Inferior parietal cortex (tissue), 1 donor: ENCODE data around the gene HTR3A.

Experiments used
- DNase-seq: peaks from one replicate; pipeline ENCODE4 v3.0.0-alpha.2; 2016; ENCODE audit errors: extremely low spot score

HTR3A gene

DNA sequence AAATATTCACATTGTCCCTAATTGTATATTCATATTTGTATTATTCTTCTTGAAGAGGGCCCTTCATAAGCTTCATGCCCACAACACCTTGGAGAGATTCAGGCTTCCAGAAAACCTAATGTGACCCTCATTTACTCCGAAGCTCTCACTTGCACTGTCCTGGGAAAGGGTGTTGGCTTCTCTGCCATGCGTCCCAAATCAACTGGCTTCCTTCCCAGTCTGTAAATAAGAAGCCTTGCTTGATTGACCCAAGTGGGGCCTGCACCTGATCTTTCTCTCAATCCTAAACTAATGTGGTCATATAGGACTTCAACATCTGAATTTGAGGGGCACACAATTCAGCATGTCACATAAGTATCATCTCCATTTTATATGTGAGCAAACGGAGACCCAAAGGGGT is 44.1 kb downstream of the HTR3A start:
- DNase-seq = no peak

DNA sequence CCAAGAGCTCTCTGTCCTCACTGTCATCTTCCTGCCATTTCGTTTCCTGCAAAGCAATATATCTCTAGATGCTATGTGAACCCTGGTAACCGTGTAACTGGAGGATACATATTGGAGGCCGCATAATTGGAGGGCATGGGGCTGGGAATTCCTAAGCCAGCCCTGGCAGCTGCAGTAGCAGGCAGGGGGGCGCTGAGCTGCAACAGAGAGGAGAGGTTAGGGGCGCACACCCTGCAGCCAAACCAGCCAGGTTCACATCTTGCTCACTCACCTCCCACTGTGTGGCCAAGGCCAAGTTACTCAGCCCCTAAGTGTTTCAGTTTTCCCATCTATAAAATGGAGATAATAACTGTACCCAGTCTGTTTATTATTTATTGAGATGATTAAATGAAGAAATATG is 44.7 kb downstream of the HTR3A start:
- no peak for DNase-seq

DNA sequence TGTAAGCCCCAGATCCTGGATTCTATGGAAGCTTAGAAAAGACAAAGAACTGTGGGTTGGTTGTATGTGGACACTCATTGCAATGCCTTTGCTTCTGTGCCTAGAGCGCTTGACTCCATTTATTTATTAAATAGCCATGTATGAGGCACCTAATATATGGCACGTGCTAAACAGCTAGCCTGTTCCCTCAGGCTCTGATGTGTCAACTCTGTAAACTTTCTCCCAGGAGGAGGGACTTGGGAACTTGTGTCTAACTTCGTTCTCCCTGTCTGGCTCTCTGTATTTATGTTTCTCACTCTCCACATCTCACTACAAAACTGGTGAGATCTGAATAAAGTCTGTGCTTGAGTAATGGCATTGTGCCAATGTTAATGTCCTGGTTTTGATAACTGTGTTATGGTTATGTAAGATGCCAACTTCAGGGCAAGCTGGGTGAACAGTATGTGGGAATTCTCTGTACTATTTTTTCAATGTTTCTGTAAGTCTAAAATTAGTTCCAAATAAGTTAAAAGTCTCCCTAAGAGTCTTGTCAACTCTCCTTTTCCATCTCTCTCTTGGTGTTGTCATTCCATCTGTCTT is 50.5 kb downstream of the HTR3A start:
- peak; percentile 36 for DNase-seq

DNA sequence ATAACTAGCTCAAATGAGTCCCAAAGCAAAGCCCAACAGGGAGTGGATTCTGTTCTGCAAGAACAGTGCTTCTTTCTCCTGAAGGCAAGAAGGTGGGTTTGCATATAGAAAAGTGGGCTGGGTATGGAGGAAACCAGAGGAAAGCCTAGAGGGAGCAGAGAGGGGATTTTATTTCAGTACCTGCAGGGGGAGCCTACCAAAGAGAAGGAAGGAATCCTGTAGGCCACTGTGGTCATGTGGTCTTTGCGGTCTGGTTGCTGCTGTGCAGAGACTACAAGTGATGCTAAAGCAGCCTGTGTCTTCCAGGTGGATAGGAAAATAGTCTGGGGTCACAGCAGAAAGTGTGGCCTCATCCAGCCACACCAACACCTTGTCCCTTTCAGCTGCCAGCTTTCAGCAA is 51.4 kb downstream of the HTR3A start:
- DNase-seq = no peak

DNA sequence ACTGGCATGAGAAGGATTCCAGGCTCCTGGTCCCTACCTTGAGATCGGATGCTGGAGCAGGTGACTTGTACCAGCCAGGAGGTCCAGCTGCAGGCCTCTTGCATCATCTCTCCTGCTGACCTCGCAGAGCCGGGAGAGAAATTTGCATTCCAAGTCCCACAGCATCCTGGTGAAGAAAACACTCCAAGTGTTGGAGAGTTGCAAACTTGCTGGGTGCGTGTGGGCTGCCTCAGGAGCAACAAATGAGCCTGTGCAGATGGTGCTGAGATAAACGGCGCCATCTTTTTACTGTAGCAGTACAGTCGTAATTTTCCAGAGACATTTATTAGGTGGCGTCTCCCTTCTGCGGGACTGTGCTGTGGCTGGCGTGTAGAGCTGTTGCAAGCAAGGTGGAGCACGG is 52.5 kb downstream of the HTR3A start:
- peak; percentile 34 for DNase-seq

DNA sequence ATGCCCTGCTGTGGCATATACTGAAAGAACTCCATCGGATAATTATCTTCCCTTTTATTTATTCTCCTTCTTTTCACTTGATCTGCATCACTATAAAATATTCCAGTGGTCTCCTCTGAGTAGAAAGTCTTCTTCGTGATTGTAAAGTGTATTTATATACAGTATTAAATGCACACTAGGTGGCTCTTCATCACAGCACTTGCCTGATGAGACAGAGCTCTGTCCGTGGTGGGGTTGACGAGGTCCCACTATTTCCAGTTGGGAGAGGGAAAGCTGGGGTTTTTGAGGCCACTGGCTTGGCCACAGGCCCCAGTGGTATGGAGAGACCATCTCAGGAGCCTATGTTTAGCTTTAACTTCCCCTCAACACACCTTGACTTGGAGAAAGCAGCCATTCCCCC is 53.0 kb downstream of the HTR3A start:
- no peak for DNase-seq

DNA sequence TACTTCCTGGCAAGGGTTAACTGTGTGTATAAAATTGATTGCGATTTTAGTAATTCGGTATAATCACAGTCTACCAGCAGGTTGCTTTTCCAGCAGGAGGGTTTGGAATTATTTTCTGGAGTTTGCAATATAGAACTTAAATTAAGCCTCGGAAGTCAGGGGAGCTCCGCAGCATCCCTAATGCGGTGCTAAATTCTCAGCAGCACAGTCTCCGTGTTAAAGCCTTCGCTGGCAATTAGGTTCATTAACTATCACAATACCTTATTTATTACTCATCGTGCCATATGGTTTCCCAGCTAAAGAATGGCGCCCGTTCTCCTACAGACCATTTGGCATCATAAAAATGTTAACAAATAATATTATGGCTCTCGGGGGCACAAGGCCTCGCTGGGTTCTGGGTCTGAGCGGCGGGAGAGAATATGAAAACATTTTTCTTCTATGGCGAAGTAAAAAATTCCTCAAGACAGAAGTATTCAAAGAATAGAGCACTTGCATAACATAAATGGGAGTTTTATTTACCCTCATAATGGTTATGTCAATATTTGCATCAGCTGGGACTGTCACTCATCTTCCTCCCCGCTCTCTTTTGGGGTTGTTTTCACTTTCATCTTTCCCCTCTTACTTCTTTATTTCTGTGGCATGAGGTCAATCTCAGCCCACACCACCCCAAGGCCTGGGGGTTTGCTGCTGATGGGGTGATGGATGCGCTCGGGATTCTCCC is 56.5 kb downstream of the HTR3A start:
- no peak for DNase-seq

DNA sequence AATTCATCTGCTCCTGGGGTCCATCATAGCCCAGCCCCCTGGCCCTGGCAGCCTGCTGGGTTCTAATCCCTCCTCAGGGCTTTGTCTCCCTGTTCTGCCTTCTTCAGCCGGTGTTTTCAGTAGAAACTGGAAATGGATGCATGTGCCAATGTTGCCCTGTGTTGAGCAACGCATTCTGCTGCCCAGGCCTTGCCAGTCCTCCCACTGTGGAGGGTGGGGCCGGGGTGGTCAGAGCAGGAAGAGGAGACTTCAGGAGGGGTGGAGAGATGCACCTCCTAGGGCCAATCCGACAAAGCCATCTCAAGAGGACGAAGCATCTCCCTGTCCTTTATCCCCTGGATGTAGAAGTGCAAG is 57.0 kb downstream of the HTR3A start:
- no peak for DNase-seq

DNA sequence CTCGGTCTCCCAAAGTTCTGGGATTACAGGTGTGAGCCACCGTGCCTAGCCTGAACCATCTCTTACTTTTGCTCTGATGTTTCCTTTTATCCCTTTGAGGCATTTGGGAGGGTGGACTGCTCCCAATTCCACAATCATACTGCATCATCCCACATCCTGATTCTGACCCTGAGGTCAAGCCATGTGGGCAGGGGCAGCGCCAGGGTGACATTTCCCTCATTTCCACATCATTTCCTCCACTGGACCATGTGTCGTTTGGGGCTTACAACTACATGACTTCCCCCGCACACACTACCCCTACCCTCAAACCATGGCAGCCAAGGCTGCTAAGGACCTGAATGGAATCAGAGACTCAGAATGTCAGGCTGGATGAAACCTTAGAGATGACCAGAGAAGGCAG is 58.2 kb downstream of the HTR3A start:
- DNase-seq = no peak

DNA sequence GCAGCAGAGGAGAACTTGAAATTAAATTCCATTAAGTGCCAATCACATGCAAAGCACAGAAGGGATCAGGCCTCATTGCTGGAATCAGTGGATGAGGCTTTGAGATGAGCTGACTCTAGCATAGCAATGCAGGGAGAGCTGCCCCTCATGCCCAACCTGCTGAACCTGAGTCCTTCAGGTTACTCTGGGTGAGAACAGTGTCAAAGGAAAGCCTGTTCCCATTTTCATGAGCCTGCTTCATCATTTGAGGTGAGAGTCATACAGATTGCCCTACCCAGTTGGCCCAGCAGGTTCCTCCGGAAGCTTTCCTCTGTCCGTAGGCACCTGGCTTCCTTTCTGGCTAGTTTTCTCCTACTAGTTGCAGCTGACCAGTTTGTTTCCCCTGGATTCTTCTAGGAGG is 58.7 kb downstream of the HTR3A start:
- DNase-seq = no peak

DNA sequence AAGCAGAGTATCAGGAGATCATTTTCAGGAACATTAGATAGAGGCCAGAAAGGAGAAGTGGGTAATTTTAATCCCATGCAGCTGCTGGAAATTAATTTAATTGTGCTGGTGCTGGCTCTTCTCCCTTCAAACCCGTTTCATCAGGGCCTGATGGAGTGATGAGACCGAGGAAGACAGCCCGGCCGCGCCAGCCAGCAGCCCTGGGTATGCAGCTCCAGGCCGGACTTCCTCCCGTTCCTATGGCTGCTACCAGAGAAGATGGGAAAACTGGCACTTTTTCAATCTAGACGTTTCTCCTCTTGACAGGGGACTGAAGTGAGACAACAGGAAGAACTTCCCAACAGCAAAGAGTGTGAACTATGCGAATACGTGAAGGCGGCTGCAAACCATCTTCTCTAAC is 60.0 kb downstream of the HTR3A start:
- DNase-seq = no peak

DNA sequence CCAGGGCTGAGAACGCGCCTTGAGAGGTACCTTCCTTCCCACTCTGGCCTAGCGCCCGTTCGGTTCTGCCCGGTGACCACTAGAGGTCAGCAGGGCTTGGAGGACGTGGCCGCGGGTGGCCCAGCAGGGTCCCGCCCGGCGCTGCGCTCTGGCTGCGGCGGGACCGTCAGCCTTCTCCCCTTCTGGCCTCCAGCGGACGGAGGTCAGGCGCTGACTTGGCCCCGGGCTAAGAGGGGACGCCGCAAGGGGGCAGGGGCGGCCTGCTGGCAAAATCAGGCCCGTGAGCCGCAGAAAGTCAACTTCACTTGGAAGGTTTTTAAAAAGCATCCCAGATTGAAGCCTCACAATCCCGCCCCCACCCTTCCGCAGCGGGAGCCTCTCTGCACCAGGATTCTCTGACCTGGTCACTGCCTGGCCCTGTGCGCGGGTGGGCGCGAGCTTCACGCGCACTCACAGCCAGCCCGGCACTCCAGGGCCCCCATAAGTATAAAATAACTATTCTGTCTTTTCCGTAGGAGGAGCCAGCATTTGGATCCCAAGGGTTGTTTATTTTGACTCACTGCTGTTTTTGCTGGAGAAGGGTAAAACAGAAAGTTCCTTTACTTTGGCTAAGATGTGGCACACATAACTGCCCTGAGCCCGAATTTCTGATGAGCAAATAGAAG is 61.4 kb downstream of the HTR3A start:
- peak; percentile 78 for DNase-seq

DNA sequence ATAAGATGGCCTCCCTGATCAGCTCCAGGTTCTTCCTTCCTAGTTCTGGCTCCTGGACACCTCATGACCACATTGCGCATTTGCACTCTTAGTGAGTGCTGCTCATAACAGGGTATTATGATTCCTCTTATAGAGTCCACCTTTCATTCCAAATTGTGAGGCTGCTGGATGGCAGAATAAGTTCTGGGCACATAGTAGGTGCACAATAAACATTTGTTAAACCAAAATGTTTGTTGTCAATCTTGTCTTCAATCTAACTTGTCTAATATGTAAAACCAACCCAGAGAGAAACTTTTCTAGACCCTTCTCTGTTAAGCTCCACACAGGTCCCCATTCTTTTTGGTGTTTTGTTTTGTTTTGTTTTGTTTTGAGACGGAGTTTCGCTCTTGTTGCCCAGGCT is 62.0 kb downstream of the HTR3A start:
- no peak for DNase-seq

DNA sequence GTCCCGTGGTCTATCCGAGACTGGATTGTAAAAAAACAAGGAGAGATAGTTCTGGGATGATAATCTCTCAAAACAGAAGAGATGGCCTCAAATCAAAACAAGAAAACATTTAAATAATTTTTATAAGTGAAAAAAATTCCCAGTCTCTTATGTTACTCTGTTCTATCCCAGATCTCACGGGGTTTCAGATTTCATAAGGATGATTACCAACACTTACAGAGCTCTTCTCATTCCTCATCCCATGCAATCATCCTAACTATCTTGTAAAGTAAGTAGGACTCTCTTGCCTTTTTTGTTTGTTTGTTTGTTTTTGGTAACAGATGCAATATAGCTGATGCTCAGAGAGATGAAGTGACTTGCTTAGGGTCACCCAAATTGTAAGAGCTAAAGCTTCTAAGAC is 64.6 kb downstream of the HTR3A start:
- no peak for DNase-seq
